GM12875 (cell line): ENCODE results near the gene CD2AP.
"Not testable (repeated sequence)": the region's sequence is repeated elsewhere in the genome, so short reads cannot be mapped to it uniquely, and the experiment has no call there.

ENCODE experiments used
- H3K4me3 ChIP-seq: one replicate; pipeline ENCODE4 v1.5.1; 2011; ENCODE audit warnings: low read depth, low read length, control low read depth
- TF ChIP-seq, protein P1 (sequence below): IDR thresholded peaks from 2 replicates; pipeline ENCODE4 v1.5.1; 2011; ENCODE audit warnings: low read depth, mild to moderate bottlenecking, control low read depth, inconsistent platforms, low read length, moderate library complexity, borderline replicate concordance; ENCODE audit not compliant: insufficient read depth

CD2AP gene

GRCh38 chr6:47563162-47563561 is 85.6 kb downstream of the CD2AP start:
- TF ChIP-seq, protein P1, sequence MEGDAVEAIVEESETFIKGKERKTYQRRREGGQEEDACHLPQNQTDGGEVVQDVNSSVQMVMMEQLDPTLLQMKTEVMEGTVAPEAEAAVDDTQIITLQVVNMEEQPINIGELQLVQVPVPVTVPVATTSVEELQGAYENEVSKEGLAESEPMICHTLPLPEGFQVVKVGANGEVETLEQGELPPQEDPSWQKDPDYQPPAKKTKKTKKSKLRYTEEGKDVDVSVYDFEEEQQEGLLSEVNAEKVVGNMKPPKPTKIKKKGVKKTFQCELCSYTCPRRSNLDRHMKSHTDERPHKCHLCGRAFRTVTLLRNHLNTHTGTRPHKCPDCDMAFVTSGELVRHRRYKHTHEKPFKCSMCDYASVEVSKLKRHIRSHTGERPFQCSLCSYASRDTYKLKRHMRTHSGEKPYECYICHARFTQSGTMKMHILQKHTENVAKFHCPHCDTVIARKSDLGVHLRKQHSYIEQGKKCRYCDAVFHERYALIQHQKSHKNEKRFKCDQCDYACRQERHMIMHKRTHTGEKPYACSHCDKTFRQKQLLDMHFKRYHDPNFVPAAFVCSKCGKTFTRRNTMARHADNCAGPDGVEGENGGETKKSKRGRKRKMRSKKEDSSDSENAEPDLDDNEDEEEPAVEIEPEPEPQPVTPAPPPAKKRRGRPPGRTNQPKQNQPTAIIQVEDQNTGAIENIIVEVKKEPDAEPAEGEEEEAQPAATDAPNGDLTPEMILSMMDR: no peak
- H3K4me3 ChIP-seq: no peak overlapping the region

DNA sequence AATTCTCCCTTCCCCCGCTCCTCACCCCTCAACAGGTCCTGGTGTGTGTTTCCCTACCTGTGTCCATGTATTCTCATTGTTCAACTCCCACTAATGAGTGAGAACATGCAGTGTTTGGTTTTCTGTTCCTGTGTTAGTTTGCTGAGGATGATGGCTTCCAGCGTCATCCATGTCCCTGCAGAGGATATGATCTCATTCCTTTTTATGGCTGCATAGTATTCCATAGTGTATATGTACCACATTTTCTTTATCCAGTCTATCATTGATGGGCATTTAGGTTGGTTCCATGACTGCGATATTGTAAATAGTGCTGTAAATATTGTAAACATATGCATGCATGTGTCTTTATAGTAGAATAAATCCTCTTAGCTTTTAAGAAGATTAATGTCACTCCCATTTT is 89.0 kb downstream of the CD2AP start:
- H3K4me3 ChIP-seq: not testable (repeated sequence)

- TF ChIP-seq, protein P1: no peak
- no peak overlapping the region for H3K4me3 ChIP-seq
Observed at GRCh38 chr6:47567586-47567985, 90.0 kb downstream of the CD2AP start.

- TF ChIP-seq, protein P1: no peak
- H3K4me3 ChIP-seq: no peak overlapping the region
Observed at GRCh38 chr6:47571488-47571887, 93.9 kb downstream of the CD2AP start.

DNA sequence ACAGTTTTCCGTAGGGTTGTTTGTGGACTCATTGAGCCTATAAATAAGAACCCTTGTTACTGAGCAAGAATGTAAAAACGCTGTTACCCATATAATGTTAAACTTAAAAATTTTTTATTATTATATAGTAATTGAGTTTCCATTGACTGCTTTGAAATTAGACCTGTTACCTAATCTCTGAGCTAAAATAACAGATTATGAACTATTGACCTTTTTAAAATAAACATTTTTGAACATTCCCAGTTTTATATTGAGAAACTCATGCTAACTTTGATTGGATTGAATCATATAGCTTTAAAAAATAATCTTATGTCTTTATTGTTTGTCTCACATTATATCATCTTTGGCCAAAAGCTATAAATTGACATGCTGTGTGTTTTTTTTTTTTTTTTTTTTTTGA is 95.5 kb downstream of the CD2AP start:
- no peak overlapping the region for H3K4me3 ChIP-seq
- TF ChIP-seq, protein P1: no peak

DNA sequence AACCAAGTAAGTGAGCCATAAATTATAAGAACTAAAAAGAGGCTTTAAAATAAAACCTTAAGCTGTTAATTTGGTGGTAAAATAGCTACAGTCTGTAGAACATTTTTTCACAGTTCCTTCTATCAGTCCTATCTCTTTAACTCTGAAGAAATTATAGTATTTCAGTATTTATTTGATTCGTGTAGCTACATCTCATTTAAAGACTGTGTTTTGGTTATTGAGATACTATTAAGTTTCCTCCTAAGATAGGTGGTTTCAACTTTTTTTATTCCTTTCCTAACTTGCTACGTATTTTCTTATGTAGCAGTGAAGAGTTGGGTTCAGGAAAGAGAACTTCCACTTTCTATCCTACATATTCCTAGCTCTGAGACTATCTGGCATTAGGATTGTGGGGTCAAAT is 97.2 kb downstream of the CD2AP start:
- H3K4me3 ChIP-seq: no peak overlapping the region

DNA sequence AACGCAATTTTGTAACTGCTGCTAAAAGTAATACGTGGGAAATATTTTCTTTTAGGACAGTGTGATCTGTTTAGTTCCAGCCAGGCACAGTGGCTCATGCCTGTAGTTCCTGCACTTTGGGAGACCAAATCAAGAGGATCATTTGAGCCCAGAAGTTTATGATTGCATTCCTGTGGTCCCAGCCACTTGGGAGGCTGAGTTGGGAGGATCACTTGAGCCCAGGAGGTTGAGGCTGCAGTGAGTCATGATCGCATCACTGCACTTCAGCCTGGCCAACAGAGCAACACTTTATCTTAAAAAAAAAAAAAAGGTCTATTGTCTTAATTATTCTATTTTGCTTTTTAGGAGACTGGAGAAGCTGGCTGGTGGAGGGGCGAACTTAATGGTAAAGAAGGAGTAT is 101.5 kb downstream of the CD2AP start:
- H3K4me3 ChIP-seq: no peak overlapping the region
- TF ChIP-seq, protein P1: no peak

More for the DNA sequence above, 97.2 kb downstream of the CD2AP start:
- TF ChIP-seq, protein P1: no peak

GRCh38 chr6:47581591-47581990 is 104.0 kb downstream of the CD2AP start:
- no peak overlapping the region for H3K4me3 ChIP-seq
- TF ChIP-seq, protein P1: no peak
